ENCODE results near the gene C5orf15. TPM values are rescaled to one million over a fixed set of nuclear protein-coding genes. Genes with fewer than 3 reads are reported as not detected.
A peak's percentile ranks its signal among the peaks of the same experiment; 100 is the strongest.

C5orf15 gene
- total and polyA plus RNA-seq, 5 experiments from 2014 or later: 14.0 to 18.8 (median 16.2) TPM

DNA sequence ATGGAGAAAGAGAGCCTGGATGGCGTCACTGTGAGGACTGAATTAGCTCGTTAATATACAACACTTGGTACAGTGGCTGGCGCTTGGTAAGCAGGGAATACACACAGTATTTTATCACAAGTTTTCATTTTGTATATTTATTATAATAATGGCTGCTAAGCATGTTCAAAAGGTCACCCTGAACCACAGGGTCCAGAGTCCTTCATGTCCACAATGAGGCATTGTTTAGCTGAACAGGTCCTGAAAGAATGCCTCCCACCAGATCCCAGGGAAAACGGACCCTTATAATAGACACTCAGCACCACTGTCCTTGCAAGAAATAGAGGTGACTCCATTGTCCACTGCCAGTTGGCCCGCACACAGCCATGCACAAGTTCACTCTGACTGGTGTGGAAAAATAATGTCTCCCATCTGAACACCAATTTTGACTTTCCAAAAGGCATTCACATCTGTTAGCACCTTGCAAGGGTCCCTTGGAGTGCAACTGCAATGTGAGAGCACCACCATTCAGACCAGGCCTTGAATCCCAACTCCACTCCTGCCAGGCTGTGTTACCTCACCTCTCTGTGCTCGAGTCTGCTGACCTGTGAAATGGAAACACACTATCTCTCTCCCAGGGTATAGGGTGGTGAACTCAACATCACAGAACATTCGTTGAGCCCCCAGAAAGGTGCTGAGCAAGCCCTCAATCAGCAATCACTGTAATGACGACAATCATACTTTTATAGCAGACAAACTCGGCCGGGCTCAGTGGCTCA lies 32.5 kb upstream of the C5orf15 start:
- peak overlapping the region in 2 of 10 donors; percentile 1 to 14 for H3K4me3 Mint-ChIP-seq
- H3K27me3 Mint-ChIP-seq: no peaks in the 10 kb centered on the region
- POLR2A ChIA-PET: no interaction called here
- ATAC-seq (no peak), DNase-seq (no peak)
- H3K36me3 Mint-ChIP-seq: peaks cover 0 to 10% (median 0%) of the 10 kb centered on the region in 3 donors
- peak overlapping the region in 5 of 10 donors; percentile 11 to 78 (median 56) for H3K27ac Mint-ChIP-seq
- peaks cover 29 to 69% (median 65%) of the 10 kb centered on the region in 4 donors for H3K4me1 Mint-ChIP-seq
- no peaks in the 10 kb centered on the region for H3K9me3 Mint-ChIP-seq

DNA sequence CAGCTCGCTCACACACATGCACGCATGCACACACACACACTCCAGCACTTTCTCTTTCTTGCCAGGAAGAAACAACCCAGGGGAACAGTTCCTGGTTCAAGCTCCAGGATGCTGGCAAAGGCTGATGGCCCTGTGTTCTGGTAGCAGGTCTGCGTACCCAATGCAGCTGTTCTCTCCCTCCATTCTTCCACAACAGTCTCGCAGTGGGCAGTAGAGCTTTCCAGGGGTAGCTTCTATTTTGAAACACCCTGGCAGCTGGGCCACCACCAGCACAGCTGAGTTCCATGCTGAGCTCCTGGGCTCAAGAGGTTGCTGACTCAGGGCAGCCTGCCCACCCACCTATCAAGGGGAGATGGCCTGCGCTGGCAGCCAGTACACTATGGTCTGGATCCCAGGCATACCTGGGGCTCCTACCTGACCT lies 31.7 kb upstream of the C5orf15 start:
- Mint-ChIP-seq H3K36me3 (peaks cover 0 to 10% (median 0%) of the 10 kb centered on the region in 3 donors), H3K4me3 (no peak overlapping the region), H3K4me1 (peaks cover 31 to 67% (median 66%) of the 10 kb centered on the region in 4 donors), H3K9me3 (no peaks in the 10 kb centered on the region), H3K27ac (peak overlapping the region in 5 of 10 donors; percentile 11 to 79 (median 16)), H3K27me3 (no peaks in the 10 kb centered on the region)
- ATAC-seq (no peak), DNase-seq (no peak)
- POLR2A ChIA-PET: no interaction called here

GRCh38 chr5:133998807-133999206 lies 30.4 kb upstream of the C5orf15 start:
- POLR2A ChIA-PET: no interaction called here
- Mint-ChIP-seq H3K4me3 (no peak overlapping the region), H3K27ac (peak overlapping the region in 2 of 10 donors; percentile 23 to 50), H3K27me3 (no peaks in the 10 kb centered on the region), H3K36me3 (peaks cover 0 to 10% (median 0%) of the 10 kb centered on the region in 3 donors), H3K9me3 (no peaks in the 10 kb centered on the region), H3K4me1 (peaks cover 39 to 79% (median 77%) of the 10 kb centered on the region in 4 donors)
- DNase-seq: no peak
- ATAC-seq: no peak

- POLR2A ChIA-PET: interaction anchor here (0.6 kb wide), 1 partner anchor 228 kb away, joined by 3 read pairs; no protein-coding TSS in a partner anchor
- ATAC-seq: no peak
- no peaks in the 10 kb centered on the region for H3K27me3 Mint-ChIP-seq
- no peak overlapping the region for H3K4me3 Mint-ChIP-seq
- no peak for DNase-seq
- H3K36me3 Mint-ChIP-seq: peaks cover 0 to 10% (median 0%) of the 10 kb centered on the region in 3 donors
- peak overlapping the region in 1 of 10 donors; percentile 23 for H3K27ac Mint-ChIP-seq
- H3K9me3 Mint-ChIP-seq: no peaks in the 10 kb centered on the region
- H3K4me1 Mint-ChIP-seq: peaks cover 38 to 78% (median 75%) of the 10 kb centered on the region in 4 donors
These were observed 29.6 kb upstream of the C5orf15 start for GRCh38 chr5:133998042-133998441.

DNA sequence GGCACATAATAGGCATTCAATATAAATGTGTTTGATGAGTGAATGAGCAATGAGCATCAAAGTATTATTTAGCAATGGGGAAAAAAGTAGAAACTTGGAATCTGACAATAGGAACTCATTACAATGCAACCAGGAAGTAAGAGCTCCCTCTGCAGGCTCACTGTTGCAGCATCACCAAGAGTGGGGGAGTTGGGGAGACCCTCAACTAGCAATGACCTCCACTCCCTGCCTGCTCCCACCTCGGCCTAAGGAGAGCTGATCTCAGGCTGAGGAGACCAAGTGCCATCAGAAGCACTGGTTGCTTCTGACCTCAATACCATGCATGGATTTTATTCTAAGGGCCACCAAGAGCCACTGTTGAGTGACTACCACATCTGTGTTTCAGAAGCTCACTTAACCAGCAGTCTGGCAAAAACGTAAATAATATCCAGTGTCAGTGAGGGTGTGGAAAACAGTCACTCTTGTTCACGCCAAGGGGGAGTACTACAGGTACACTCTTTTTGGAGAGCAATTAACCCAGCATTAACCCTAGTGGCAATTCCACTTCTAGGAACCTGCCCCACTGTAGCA lies 28.3 kb upstream of the C5orf15 start:
- no peak overlapping the region for H3K4me3 Mint-ChIP-seq
- POLR2A ChIA-PET: no interaction called here
- ATAC-seq (peak in 1 of 2 donors; percentile 62), DNase-seq (peak in 2 of 10 donors; percentile 16 to 20)
- peak overlapping the region in 2 of 10 donors; percentile 43 to 54 for H3K27ac Mint-ChIP-seq
- no peaks in the 10 kb centered on the region for H3K27me3 Mint-ChIP-seq
- no peaks in the 10 kb centered on the region for H3K9me3 Mint-ChIP-seq
- peaks cover 0 to 9% (median 0%) of the 10 kb centered on the region in 3 donors for H3K36me3 Mint-ChIP-seq
- H3K4me1 Mint-ChIP-seq: peaks cover 35 to 71% (median 69%) of the 10 kb centered on the region in 4 donors

DNA sequence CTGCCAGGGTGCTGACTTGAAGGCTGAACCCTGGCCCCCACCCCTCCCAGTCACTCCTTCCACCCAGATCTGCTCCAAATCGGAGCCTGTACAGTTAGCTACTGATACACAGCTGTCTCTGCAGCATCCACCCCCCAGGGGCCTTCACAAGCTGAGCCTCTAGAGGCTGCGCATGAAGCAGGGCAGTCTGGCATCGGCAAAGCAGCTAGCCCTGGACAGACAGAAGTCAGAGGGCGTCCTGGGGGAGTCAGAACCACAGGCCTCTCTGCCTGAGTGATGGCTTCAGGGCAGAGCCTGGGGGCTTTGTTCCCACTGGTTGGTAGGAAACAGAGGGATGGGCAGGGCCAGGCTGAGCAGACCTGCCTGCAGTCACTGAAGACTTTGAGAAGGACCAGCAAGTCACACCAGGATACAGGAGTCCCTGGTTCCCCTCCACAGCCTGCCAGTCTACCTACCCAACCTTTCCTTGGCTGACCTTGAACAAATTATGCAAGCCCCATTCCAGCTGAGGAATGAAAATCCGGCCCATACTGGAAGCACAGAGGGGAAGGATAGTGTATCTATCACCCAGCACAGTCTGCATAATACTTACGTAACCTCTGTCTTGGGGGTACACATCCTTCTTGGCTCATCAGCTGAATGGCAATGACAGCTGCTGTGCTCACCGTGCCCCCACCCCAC lies 27.6 kb upstream of the C5orf15 start:
- no peak for DNase-seq
- POLR2A ChIA-PET: interaction anchor here (0.6 kb wide), 1 partner anchor 34 kb away, joined by 3 read pairs; no protein-coding TSS in a partner anchor
- no peak for ATAC-seq
- peaks cover 31 to 69% (median 64%) of the 10 kb centered on the region in 4 donors for H3K4me1 Mint-ChIP-seq
- H3K36me3 Mint-ChIP-seq: peaks cover 0 to 9% (median under 1%) of the 10 kb centered on the region in 3 donors
- no peak overlapping the region for H3K4me3 Mint-ChIP-seq
- no peak overlapping the region for H3K27ac Mint-ChIP-seq
- H3K9me3 Mint-ChIP-seq: no peaks in the 10 kb centered on the region
- no peaks in the 10 kb centered on the region for H3K27me3 Mint-ChIP-seq

DNA sequence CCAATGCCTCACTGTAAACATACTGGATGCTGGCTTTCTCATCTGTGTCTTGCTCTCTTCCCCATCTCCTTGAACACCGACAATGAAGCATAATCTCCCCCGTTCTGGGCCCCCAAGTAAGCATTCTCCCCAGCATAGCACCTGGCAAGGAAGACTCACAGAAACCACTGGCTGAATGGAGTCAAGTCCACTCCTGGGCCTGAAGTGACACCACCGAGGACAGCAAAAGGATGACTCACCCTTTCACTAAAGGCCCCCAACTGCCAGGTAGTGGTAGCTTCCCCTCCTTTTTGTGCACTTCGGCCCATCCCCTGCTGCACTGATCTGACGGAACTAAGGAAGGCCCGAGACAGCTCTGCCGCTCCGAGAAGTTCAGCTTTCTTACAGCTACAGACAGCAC lies 26.9 kb upstream of the C5orf15 start:
- peaks cover 29 to 65% (median 57%) of the 10 kb centered on the region in 4 donors for H3K4me1 Mint-ChIP-seq
- peaks cover 0 to 13% (median 3%) of the 10 kb centered on the region in 3 donors for H3K36me3 Mint-ChIP-seq
- ATAC-seq: no peak
- DNase-seq: no peak
- POLR2A ChIA-PET: interaction anchor here (0.6 kb wide), 1 partner anchor 34 kb away, joined by 3 read pairs; no protein-coding TSS in a partner anchor
- no peaks in the 10 kb centered on the region for H3K9me3 Mint-ChIP-seq
- H3K27ac Mint-ChIP-seq: peak overlapping the region in 4 of 10 donors; percentile 16 to 76 (median 38)
- H3K4me3 Mint-ChIP-seq: no peak overlapping the region
- H3K27me3 Mint-ChIP-seq: no peaks in the 10 kb centered on the region

GRCh38 chr5:133994990-133995333 lies 26.5 kb upstream of the C5orf15 start:
- POLR2A ChIA-PET: no interaction called here
- no peak for DNase-seq
- no peaks in the 10 kb centered on the region for H3K9me3 Mint-ChIP-seq
- ATAC-seq: no peak
- H3K36me3 Mint-ChIP-seq: peaks cover 0 to 17% (median 3%) of the 10 kb centered on the region in 3 donors
- H3K27ac Mint-ChIP-seq: peak overlapping the region in 4 of 10 donors; percentile 5 to 84 (median 56)
- H3K27me3 Mint-ChIP-seq: no peaks in the 10 kb centered on the region
- H3K4me1 Mint-ChIP-seq: peaks cover 26 to 62% (median 53%) of the 10 kb centered on the region in 4 donors
- H3K4me3 Mint-ChIP-seq: peak overlapping the region in 1 of 10 donors; percentile 31

- Mint-ChIP-seq H3K9me3 (no peaks in the 10 kb centered on the region), H3K27ac (peak overlapping the region in 7 of 10 donors; percentile 5 to 84 (median 76)), H3K4me1 (peaks cover 21 to 57% (median 48%) of the 10 kb centered on the region in 4 donors), H3K27me3 (no peaks in the 10 kb centered on the region), H3K4me3 (peak overlapping the region in 1 of 10 donors; percentile 31), H3K36me3 (peaks cover 0 to 22% (median 3%) of the 10 kb centered on the region in 3 donors)
- POLR2A ChIA-PET: no interaction called here
- DNase-seq: no peak
- no peak for ATAC-seq
These were observed 26.0 kb upstream of the C5orf15 start for GRCh38 chr5:133994297-133994989.

- peaks cover 18 to 53% (median 42%) of the 10 kb centered on the region in 4 donors for H3K4me1 Mint-ChIP-seq
- POLR2A ChIA-PET: no interaction called here
- no peak for DNase-seq
- H3K27ac Mint-ChIP-seq: peak overlapping the region in 5 of 10 donors; percentile 3 to 49 (median 46)
- no peak overlapping the region for H3K4me3 Mint-ChIP-seq
- no peaks in the 10 kb centered on the region for H3K27me3 Mint-ChIP-seq
- ATAC-seq: no peak
- no peaks in the 10 kb centered on the region for H3K9me3 Mint-ChIP-seq
- peaks cover 3 to 32% (median 6%) of the 10 kb centered on the region in 3 donors for H3K36me3 Mint-ChIP-seq
These were observed 24.9 kb upstream of the C5orf15 start for GRCh38 chr5:133993185-133993936.

GRCh38 chr5:133992429-133993155 lies 24.2 kb upstream of the C5orf15 start:
- Mint-ChIP-seq H3K9me3 (no peaks in the 10 kb centered on the region), H3K36me3 (peaks cover 3 to 38% (median 6%) of the 10 kb centered on the region in 3 donors), H3K27ac (peak overlapping the region in 5 of 10 donors; percentile 3 to 66 (median 41)), H3K4me3 (no peak overlapping the region), H3K4me1 (peaks cover 17 to 49% (median 40%) of the 10 kb centered on the region in 4 donors), H3K27me3 (no peaks in the 10 kb centered on the region)
- POLR2A ChIA-PET: interaction anchor here (1.0 to 1.2 kb wide), 2 partner anchors 13 to 14 kb away, joined by 3 read pairs; no protein-coding TSS in a partner anchor
- DNase-seq (no peak), ATAC-seq (no peak)

All from naive thymus-derived CD8-positive, alpha-beta T cell (primary cell).